Measurements from ENCODE around the gene TTC3. TPM values are rescaled to one million over a fixed set of nuclear protein-coding genes. Genes with fewer than 3 reads are reported as not detected.

The TTC3 gene
- total and polyA plus RNA-seq, 7 experiments from 2014 or later, result 66.6 to 208 (median 139) TPM

DNA sequence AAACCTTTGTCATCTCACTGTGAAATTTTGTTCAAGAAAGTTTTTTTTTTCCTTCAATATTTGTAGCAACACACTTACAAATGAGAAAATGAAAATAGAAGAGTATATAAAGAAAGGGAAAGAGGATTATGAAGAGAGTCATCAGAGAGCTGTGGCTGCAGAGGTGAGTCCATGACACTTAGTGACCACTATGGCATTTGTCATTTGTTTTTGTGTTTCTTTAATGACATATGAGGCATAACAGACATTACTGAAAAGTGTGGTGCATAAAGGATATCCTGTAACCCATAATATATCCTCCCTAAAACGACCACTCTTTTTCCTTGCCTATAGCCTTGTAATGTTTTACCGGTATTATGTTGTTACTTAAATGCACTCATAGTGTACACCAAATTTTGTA, 113.9 kb downstream of the TTC3 start:
- CTCF ChIA-PET, result no interaction called here
- Histone ChIP-seq H3K27ac (ENCODE audit: low read depth, low read length) (no peak overlapping the region), H3K9me3 (ENCODE audit: control insufficient read depth in 2 of 3, low read length in 3 of 3) (no peaks in the 10 kb centered on the region), H3K27me3 (ENCODE audit: control insufficient read depth in 2 of 2, insufficient read depth in 2 of 2, low read length in 2 of 2) (no peaks in the 10 kb centered on the region), H3K4me3 (ENCODE audit: low read length) (no peak overlapping the region), H3K36me3 (ENCODE audit: control insufficient read depth in 2 of 3, insufficient read depth in 3 of 3, low read length in 3 of 3) (peaks cover 7 to 60% (median 9%) of the 10 kb centered on the region in 3 experiments), H3K4me1 (ENCODE audit: control insufficient read depth in 2 of 2, insufficient read depth in 2 of 2, low read length in 2 of 2) (no peaks in the 10 kb centered on the region)
- Mint-ChIP-seq H3K27me3 (no peaks in the 10 kb centered on the region), H3K27ac (peak overlapping the region in 2 of 9 donors; percentile 22 to 26), H3K4me3 (no peak overlapping the region), H3K36me3 (peaks cover 5 to 51% (median 29%) of the 10 kb centered on the region in 5 donors), H3K9me3 (no peaks in the 10 kb centered on the region), H3K4me1 (peaks cover 0 to 19% (median 0%) of the 10 kb centered on the region in 7 donors)
- intact Hi-C loops (cut with micrococcal nuclease), result no loop called here
- POLR2A ChIA-PET, result no interaction called here
- DNase-seq, result no peak
- ATAC-seq, result no peak

DNA sequence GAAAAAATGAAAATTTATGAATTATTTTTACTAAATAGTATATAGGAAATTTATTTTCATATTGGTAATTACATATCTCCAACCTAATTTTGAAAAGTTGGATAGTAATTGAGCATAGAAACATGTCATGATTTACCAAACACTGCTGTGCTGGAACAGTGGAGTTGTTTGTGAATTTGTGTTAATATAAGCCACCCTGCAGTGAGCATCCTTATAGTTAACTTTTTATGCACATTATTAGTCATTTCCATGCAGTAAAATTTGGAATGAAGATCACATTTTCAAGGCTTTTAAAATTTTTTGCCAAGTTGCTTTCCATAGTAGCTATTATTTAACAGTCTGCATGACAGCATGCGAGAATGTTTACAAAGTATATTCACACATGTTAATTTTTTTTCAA, 115.8 kb downstream of the TTC3 start:
- DNase-seq (no peak), ATAC-seq (no peak)
- no peak overlapping the region for H3K4me3 Mint-ChIP-seq
- peak overlapping the region in 1 of 9 donors; percentile 48 for H3K27ac Mint-ChIP-seq
- H3K36me3 Mint-ChIP-seq, result peaks cover 5 to 65% (median 28%) of the 10 kb centered on the region in 5 donors
- Histone ChIP-seq H3K27me3 (ENCODE audit: control insufficient read depth in 2 of 2, insufficient read depth in 2 of 2, low read length in 2 of 2) (no peaks in the 10 kb centered on the region), H3K36me3 (ENCODE audit: control insufficient read depth in 2 of 3, insufficient read depth in 3 of 3, low read length in 3 of 3) (peaks cover 13 to 60% (median 14%) of the 10 kb centered on the region in 3 experiments), H3K4me1 (ENCODE audit: control insufficient read depth in 2 of 2, insufficient read depth in 2 of 2, low read length in 2 of 2) (no peaks in the 10 kb centered on the region), H3K27ac (ENCODE audit: low read depth, low read length) (no peak overlapping the region), H3K9me3 (ENCODE audit: control insufficient read depth in 2 of 3, low read length in 3 of 3) (no peaks in the 10 kb centered on the region), H3K4me3 (ENCODE audit: low read length) (no peak overlapping the region)
- CTCF ChIA-PET, result no interaction called here
- H3K9me3 Mint-ChIP-seq, result no peaks in the 10 kb centered on the region
- intact Hi-C loops (cut with micrococcal nuclease), result no loop called here
- peaks cover 0 to 17% (median 0%) of the 10 kb centered on the region in 7 donors for H3K4me1 Mint-ChIP-seq
- no peaks in the 10 kb centered on the region for H3K27me3 Mint-ChIP-seq
- POLR2A ChIA-PET, result interaction anchor here (0.7 kb wide), 1 partner anchor 375 kb away, joined by 3 read pairs; no protein-coding TSS in a partner anchor

DNA sequence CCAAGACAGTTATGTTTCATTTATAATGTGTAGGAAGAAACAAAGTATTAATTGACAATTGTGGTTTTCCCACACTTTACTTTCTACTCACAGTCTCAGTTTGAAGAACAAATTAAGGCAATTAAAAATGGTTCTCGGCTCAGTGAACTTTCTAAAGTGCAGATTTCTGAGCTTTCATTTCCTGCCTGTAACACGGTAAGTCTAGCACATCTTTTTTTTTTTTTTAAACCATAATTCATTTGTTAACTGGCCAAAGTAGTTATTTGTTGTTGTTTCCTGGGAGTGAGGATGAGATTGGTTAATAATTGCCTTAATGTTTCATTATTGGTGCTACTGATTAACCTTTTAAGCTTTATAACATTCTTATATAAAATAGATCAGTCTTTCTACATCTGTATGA, 119.0 kb downstream of the TTC3 start:
- CTCF ChIA-PET, result interaction anchor here (0.7 kb wide), 1 partner anchor 38 kb away, joined by 3 read pairs; no protein-coding TSS in a partner anchor
- Histone ChIP-seq H3K27me3 (ENCODE audit: control insufficient read depth in 2 of 2, insufficient read depth in 2 of 2, low read length in 2 of 2) (no peaks in the 10 kb centered on the region), H3K9me3 (ENCODE audit: control insufficient read depth in 2 of 3, low read length in 3 of 3) (no peaks in the 10 kb centered on the region), H3K4me3 (ENCODE audit: low read length) (no peak overlapping the region), H3K4me1 (ENCODE audit: control insufficient read depth in 2 of 2, insufficient read depth in 2 of 2, low read length in 2 of 2) (no peaks in the 10 kb centered on the region), H3K27ac (ENCODE audit: low read depth, low read length) (no peak overlapping the region), H3K36me3 (ENCODE audit: control insufficient read depth in 2 of 3, insufficient read depth in 3 of 3, low read length in 3 of 3) (peaks cover 10 to 71% (median 17%) of the 10 kb centered on the region in 3 experiments)
- POLR2A ChIA-PET, result no interaction called here
- DNase-seq (no peak), ATAC-seq (no peak)
- intact Hi-C loops (cut with micrococcal nuclease), result no loop called here
- H3K27ac Mint-ChIP-seq, result peak overlapping the region in 1 of 9 donors; percentile 60
- peaks cover 13 to 63% (median 30%) of the 10 kb centered on the region in 5 donors for H3K36me3 Mint-ChIP-seq
- peaks cover 0 to 2% (median 0%) of the 10 kb centered on the region in 11 donors for H3K9me3 Mint-ChIP-seq
- H3K4me3 Mint-ChIP-seq, result no peak overlapping the region
- H3K4me1 Mint-ChIP-seq, result peaks cover 0 to 5% (median 0%) of the 10 kb centered on the region in 7 donors
- no peaks in the 10 kb centered on the region for H3K27me3 Mint-ChIP-seq

DNA sequence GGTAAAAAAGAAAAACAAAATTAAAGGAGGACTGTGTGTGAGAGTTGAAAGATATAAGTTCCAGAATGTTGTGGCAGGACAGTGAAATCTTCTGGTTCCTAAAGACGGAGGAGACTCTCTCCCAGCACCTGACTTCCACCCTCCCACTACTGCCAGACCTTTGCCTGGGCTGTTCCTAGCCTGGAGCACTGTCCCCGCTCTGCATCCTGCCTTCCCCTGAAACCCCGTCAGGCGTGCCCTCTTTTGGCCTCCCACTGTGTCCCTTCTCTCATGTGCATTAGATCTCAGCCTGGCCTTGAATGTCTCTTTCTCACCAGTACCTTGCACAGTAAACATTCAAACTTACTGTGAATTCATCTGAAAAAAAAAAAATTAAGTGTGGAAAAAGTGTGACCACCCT, 120.0 kb downstream of the TTC3 start:
- intact Hi-C loops (cut with micrococcal nuclease), result no loop called here
- H3K27me3 Mint-ChIP-seq, result no peaks in the 10 kb centered on the region
- no peak overlapping the region for H3K4me3 ChIP-seq (ENCODE audit: low read length)
- peaks cover 0 to 5% (median 0%) of the 10 kb centered on the region in 7 donors for H3K4me1 Mint-ChIP-seq
- peaks cover 14 to 64% (median 26%) of the 10 kb centered on the region in 5 donors for H3K36me3 Mint-ChIP-seq
- CTCF ChIA-PET, result interaction anchor here (0.6 kb wide), 2 partner anchors 480 to 1054 kb away, joined by 5 to 6 read pairs; no protein-coding TSS in a partner anchor
- no peak for ATAC-seq
- H3K27me3 ChIP-seq (ENCODE audit: control insufficient read depth in 2 of 2, insufficient read depth in 2 of 2, low read length in 2 of 2), result no peaks in the 10 kb centered on the region
- peaks cover 0 to 2% (median 0%) of the 10 kb centered on the region in 11 donors for H3K9me3 Mint-ChIP-seq
- no peak overlapping the region for H3K4me3 Mint-ChIP-seq
- no peaks in the 10 kb centered on the region for H3K4me1 ChIP-seq (ENCODE audit: control insufficient read depth in 2 of 2, insufficient read depth in 2 of 2, low read length in 2 of 2)
- POLR2A ChIA-PET, result no interaction called here
- H3K9me3 ChIP-seq (ENCODE audit: control insufficient read depth in 2 of 3, low read length in 3 of 3), result no peaks in the 10 kb centered on the region
- no peak overlapping the region for H3K27ac ChIP-seq (ENCODE audit: low read depth, low read length)
- H3K27ac Mint-ChIP-seq, result peak overlapping the region in 2 of 9 donors; percentile 10 to 48
- peaks cover 4 to 70% (median 18%) of the 10 kb centered on the region in 3 experiments for H3K36me3 ChIP-seq (ENCODE audit: control insufficient read depth in 2 of 3, insufficient read depth in 3 of 3, low read length in 3 of 3)
- no peak for DNase-seq

DNA sequence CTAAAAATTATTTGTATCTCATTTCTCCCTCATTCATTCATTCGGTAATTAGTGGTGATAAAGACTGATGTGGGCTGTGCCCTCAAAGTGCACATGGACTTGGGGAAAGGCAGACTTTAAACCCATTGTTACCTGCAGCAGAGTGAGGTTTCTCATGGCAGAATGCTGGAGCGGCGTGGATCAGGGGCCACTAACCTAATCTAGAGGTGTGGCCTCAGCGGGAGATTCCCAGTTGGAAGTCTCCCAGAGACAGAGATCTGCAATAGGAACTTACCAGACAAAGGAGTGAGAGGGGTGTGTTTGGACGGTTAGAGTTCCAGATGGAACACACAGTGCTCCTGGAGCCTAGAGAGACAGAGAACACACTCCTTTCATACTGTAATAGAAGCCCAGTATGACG, 120.6 kb downstream of the TTC3 start:
- H3K9me3 ChIP-seq (ENCODE audit: control insufficient read depth in 2 of 3, low read length in 3 of 3), result no peaks in the 10 kb centered on the region
- peaks cover 4 to 71% (median 20%) of the 10 kb centered on the region in 3 experiments for H3K36me3 ChIP-seq (ENCODE audit: control insufficient read depth in 2 of 3, insufficient read depth in 3 of 3, low read length in 3 of 3)
- CTCF ChIA-PET, result interaction anchor here (0.6 kb wide), 2 partner anchors 480 to 1055 kb away, joined by 5 to 6 read pairs; no protein-coding TSS in a partner anchor
- no peak overlapping the region for H3K27ac ChIP-seq (ENCODE audit: low read depth, low read length)
- Mint-ChIP-seq H3K27me3 (no peaks in the 10 kb centered on the region), H3K36me3 (peaks cover 12 to 66% (median 25%) of the 10 kb centered on the region in 5 donors), H3K27ac (peak overlapping the region in 1 of 9 donors; percentile 51), H3K4me3 (no peak overlapping the region), H3K4me1 (peaks cover 0 to 5% (median 0%) of the 10 kb centered on the region in 7 donors), H3K9me3 (peaks cover 0 to 2% (median 0%) of the 10 kb centered on the region in 11 donors)
- H3K4me1 ChIP-seq (ENCODE audit: control insufficient read depth in 2 of 2, insufficient read depth in 2 of 2, low read length in 2 of 2), result no peaks in the 10 kb centered on the region
- no peak overlapping the region for H3K4me3 ChIP-seq (ENCODE audit: low read length)
- no peak for DNase-seq
- POLR2A ChIA-PET, result no interaction called here
- no peak for ATAC-seq
- no peaks in the 10 kb centered on the region for H3K27me3 ChIP-seq (ENCODE audit: control insufficient read depth in 2 of 2, insufficient read depth in 2 of 2, low read length in 2 of 2)
- intact Hi-C loops (cut with micrococcal nuclease), result no loop called here

DNA sequence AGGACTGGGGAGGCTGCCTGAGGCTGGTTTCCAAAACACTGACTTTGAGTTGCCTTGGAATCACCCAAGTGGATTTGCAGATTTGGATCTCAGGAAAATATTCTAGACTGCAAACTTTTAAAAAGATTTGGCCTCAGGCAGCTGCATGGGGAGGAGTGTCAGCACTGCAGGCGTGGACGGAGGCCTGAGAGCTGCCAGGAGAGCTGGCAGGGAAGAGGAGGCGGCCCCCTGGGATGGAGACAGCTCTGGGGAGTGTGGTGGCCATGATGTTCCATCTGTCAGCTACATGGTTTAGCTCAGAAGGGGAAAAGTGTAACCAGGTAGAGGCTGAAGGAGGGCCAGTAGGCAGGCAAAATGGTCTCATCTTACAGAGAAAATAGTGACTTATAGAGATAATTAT, 122.0 kb downstream of the TTC3 start:
- Histone ChIP-seq H3K9me3 (ENCODE audit: control insufficient read depth in 2 of 3, low read length in 3 of 3) (no peaks in the 10 kb centered on the region), H3K4me1 (ENCODE audit: control insufficient read depth in 2 of 2, insufficient read depth in 2 of 2, low read length in 2 of 2) (no peaks in the 10 kb centered on the region), H3K36me3 (ENCODE audit: control insufficient read depth in 2 of 3, insufficient read depth in 3 of 3, low read length in 3 of 3) (peaks cover 9 to 73% (median 26%) of the 10 kb centered on the region in 3 experiments), H3K27me3 (ENCODE audit: control insufficient read depth in 2 of 2, insufficient read depth in 2 of 2, low read length in 2 of 2) (no peaks in the 10 kb centered on the region), H3K4me3 (ENCODE audit: low read length) (no peak overlapping the region), H3K27ac (ENCODE audit: low read depth, low read length) (no peak overlapping the region)
- DNase-seq, result no peak
- intact Hi-C loops (cut with micrococcal nuclease), result no loop called here
- Mint-ChIP-seq H3K9me3 (peaks cover 0 to 2% (median 0%) of the 10 kb centered on the region in 11 donors), H3K4me3 (no peak overlapping the region), H3K36me3 (peaks cover 12 to 69% (median 26%) of the 10 kb centered on the region in 5 donors), H3K27ac (peak overlapping the region in 2 of 9 donors; percentile 10 to 44), H3K27me3 (no peaks in the 10 kb centered on the region), H3K4me1 (peaks cover 0 to 5% (median 0%) of the 10 kb centered on the region in 7 donors)
- ChIA-PET CTCF (interaction anchor here (0.5 kb wide), 1 partner anchor 196 kb away, joined by 3 read pairs; no protein-coding TSS in a partner anchor), POLR2A (no interaction called here)
- ATAC-seq, result no peak

DNA sequence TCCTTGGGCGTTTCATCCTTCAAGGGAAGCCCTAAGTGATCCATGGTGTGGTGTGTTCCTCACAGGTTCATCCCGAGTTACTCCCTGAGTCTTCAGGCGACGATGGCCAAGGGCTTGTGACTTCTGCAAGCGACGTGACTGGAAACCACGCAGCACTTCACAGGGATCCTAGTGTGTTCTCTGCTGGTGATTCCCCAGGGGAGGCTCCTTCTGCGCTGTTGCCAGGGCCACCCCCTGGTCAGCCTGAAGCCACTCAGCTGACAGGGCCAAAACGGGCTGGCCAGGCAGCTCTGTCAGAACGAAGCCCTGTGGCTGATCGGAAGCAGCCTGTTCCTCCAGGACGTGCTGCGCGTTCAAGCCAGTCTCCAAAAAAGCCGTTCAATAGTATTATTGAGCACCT, 122.6 kb downstream of the TTC3 start:
- DNase-seq (no peak), ATAC-seq (no peak)
- peaks cover 0 to 5% (median 0%) of the 10 kb centered on the region in 7 donors for H3K4me1 Mint-ChIP-seq
- Histone ChIP-seq H3K4me3 (ENCODE audit: low read length) (no peak overlapping the region), H3K27ac (ENCODE audit: low read depth, low read length) (no peak overlapping the region), H3K36me3 (ENCODE audit: control insufficient read depth in 2 of 3, insufficient read depth in 3 of 3, low read length in 3 of 3) (peaks cover 9 to 73% (median 26%) of the 10 kb centered on the region in 3 experiments), H3K9me3 (ENCODE audit: control insufficient read depth in 2 of 3, low read length in 3 of 3) (no peaks in the 10 kb centered on the region), H3K4me1 (ENCODE audit: control insufficient read depth in 2 of 2, insufficient read depth in 2 of 2, low read length in 2 of 2) (no peaks in the 10 kb centered on the region), H3K27me3 (ENCODE audit: control insufficient read depth in 2 of 2, insufficient read depth in 2 of 2, low read length in 2 of 2) (no peaks in the 10 kb centered on the region)
- H3K36me3 Mint-ChIP-seq, result peaks cover 12 to 69% (median 24%) of the 10 kb centered on the region in 5 donors
- ChIA-PET CTCF (interaction anchor here (0.5 kb wide), 1 partner anchor 196 kb away, joined by 3 read pairs; no protein-coding TSS in a partner anchor), POLR2A (no interaction called here)
- H3K4me3 Mint-ChIP-seq, result no peak overlapping the region
- H3K27ac Mint-ChIP-seq, result no peak overlapping the region
- H3K27me3 Mint-ChIP-seq, result no peaks in the 10 kb centered on the region
- intact Hi-C loops (cut with micrococcal nuclease), result no loop called here
- H3K9me3 Mint-ChIP-seq, result peaks cover 0 to 2% (median 0%) of the 10 kb centered on the region in 11 donors

All from naive thymus-derived CD4-positive, alpha-beta T cell (primary cell).